RWPE2 (cell line): Measurements from ENCODE around the gene OSTN.
"Not testable (repeated sequence)": the region's sequence is repeated elsewhere in the genome, so short reads cannot be mapped to it uniquely, and the experiment has no call there.

ENCODE experiments used
- ATAC-seq: fragments of 200-7000 bp; cut with Tn5 transposase; 3 replicates; pipeline ENCODE4 v1.9.1; 2021; ENCODE audit warnings: low read depth
- DNase-seq: peaks from one replicate; pipeline ENCODE4 v3.0.0-alpha.2; 2020; ENCODE audit warnings: low spot score
- H3K27ac ChIP-seq: fragments of 450-650 bp; 2 replicates; pipeline ENCODE4 v1.5.1; 2017; ENCODE audit warnings: mild to moderate bottlenecking; ENCODE audit not compliant: poor library complexity, severe bottlenecking
- H3K27me3 ChIP-seq: fragments of 250-450 bp; sonication (Bioruptor Pico); 2 replicates; pipeline ENCODE4 v1.5.1; 2021; ENCODE audit warnings: mild to moderate bottlenecking, moderate library complexity; ENCODE audit not compliant: insufficient read depth, poor library complexity, severe bottlenecking
- H3K36me3 ChIP-seq: fragments of 250-450 bp; sonication (Bioruptor Pico); 2 replicates; pipeline ENCODE4 v1.5.1; 2020; ENCODE audit warnings: low read depth, mild to moderate bottlenecking, moderate library complexity
- H3K4me1 ChIP-seq: fragments of 250-450 bp; sonication (Bioruptor Pico); 2 replicates; pipeline ENCODE4 v1.5.1; 2021; ENCODE audit warnings: mild to moderate bottlenecking, moderate library complexity; ENCODE audit not compliant: insufficient read depth, poor library complexity, severe bottlenecking
- H3K4me3 ChIP-seq: fragments of 250-450 bp; sonication (Bioruptor Pico); 2 replicates; pipeline ENCODE4 v1.5.1; 2021; ENCODE audit warnings: mild to moderate bottlenecking, moderate library complexity; ENCODE audit not compliant: severe bottlenecking
- H3K9me3 ChIP-seq: fragments of 250-450 bp; sonication (Bioruptor Pico); 2 replicates; pipeline ENCODE4 v1.5.1; 2021; ENCODE audit warnings: mild to moderate bottlenecking, moderate library complexity; ENCODE audit not compliant: severe bottlenecking
- CTCF ChIP-seq: fragments of 450-650 bp; IDR thresholded peaks from one replicate; pipeline ENCODE4 v1.5.1; 2017; ENCODE audit warnings: mild to moderate bottlenecking, moderate library complexity; ENCODE audit not compliant: poor library complexity, severe bottlenecking

The OSTN gene

GRCh38 chr3:191263850-191264249, 64.8 kb downstream of the OSTN start:
- H3K27ac ChIP-seq, result no peak overlapping the region
- no peak overlapping the region for H3K4me3 ChIP-seq
- no peaks in the 10 kb centered on the region for H3K4me1 ChIP-seq
- no peak for DNase-seq
- ATAC-seq, result no peak
- H3K9me3 ChIP-seq, result no peaks in the 10 kb centered on the region
- TF ChIP-seq CTCF, result no peak
- no peaks in the 10 kb centered on the region for H3K36me3 ChIP-seq
- H3K27me3 ChIP-seq, result no peaks in the 10 kb centered on the region

- Histone ChIP-seq H3K4me3 (no peak overlapping the region), H3K4me1 (no peaks in the 10 kb centered on the region), H3K9me3 (no peaks in the 10 kb centered on the region), H3K36me3 (no peaks in the 10 kb centered on the region), H3K27ac (no peak overlapping the region), H3K27me3 (no peaks in the 10 kb centered on the region)
- TF ChIP-seq CTCF, result no peak
- DNase-seq (no peak), ATAC-seq (no peak)
These were observed 69.7 kb downstream of the OSTN start for GRCh38 chr3:191268737-191269136.

- H3K36me3 ChIP-seq, result no peaks in the 10 kb centered on the region
- no peaks in the 10 kb centered on the region for H3K27me3 ChIP-seq
- H3K4me1 ChIP-seq, result no peaks in the 10 kb centered on the region
- TF ChIP-seq CTCF, result no peak
- H3K4me3 ChIP-seq, result no peak overlapping the region
- no peak for DNase-seq
- no peaks in the 10 kb centered on the region for H3K9me3 ChIP-seq
- H3K27ac ChIP-seq, result no peak overlapping the region
- ATAC-seq, result no peak
These were observed 70.4 kb downstream of the OSTN start for GRCh38 chr3:191269289-191270085.

GRCh38 chr3:191275244-191275643, 76.2 kb downstream of the OSTN start:
- not testable (repeated sequence) for H3K4me1 ChIP-seq, ATAC-seq, H3K36me3 ChIP-seq, H3K27me3 ChIP-seq, H3K27ac ChIP-seq, H3K4me3 ChIP-seq, DNase-seq, H3K9me3 ChIP-seq

- no peak overlapping the region for H3K27ac ChIP-seq
- H3K4me3 ChIP-seq, result no peak overlapping the region
- DNase-seq, result no peak
- TF ChIP-seq CTCF, result no peak
- no peaks in the 10 kb centered on the region for H3K9me3 ChIP-seq
- no peak for ATAC-seq
- H3K36me3 ChIP-seq, result no peaks in the 10 kb centered on the region
- no peaks in the 10 kb centered on the region for H3K27me3 ChIP-seq
- H3K4me1 ChIP-seq, result no peaks in the 10 kb centered on the region
These were observed 76.7 kb downstream of the OSTN start for GRCh38 chr3:191275751-191276150.
